Measurements from ENCODE around the gene R3HDM2. TPM values are rescaled to one million over a fixed set of nuclear protein-coding genes. Genes with fewer than 3 reads are reported as not detected.

The R3HDM2 gene
- total and polyA plus RNA-seq, 2 of the 13 experiments (the other 11 are each of a cell fraction or from before 2014, with no cell fraction given), result 11.1 to 23.5 TPM

GRCh38 chr12:57237932-57238853, 192.7 kb downstream of the R3HDM2 start (continued):
- TF ChIP-seq ZC3H13 (CRISPR knock-in tag; IDR thresholded peaks at IDR 0.05), result no peak
- TF ChIP-seq ZNF574 (CRISPR knock-in tag; IDR thresholded peaks at IDR 0.05), result no peak
- TF ChIP-seq ELF3 (CRISPR knock-in tag; IDR thresholded peaks at IDR 0.05), result no peak
- TF ChIP-seq DBP (CRISPR knock-in tag; IDR thresholded peaks at IDR 0.05; ENCODE audit: not compliant biosample characterization), result no peak
- TF ChIP-seq TCF7 (IDR thresholded peaks at IDR 0.05; ENCODE audit: low read depth), result no peak
- TF ChIP-seq PCBP1 (IDR thresholded peaks at IDR 0.05; ENCODE audit: borderline replicate concordance, low read depth, low read length), result 0 out of 2 replicates have a peak, but pooled peaks have one; percentile 34
- peak; percentile 87; the same call in 1 of the 2 replicates for TF ChIP-seq ZNF850 (CRISPR knock-in tag; conservative IDR thresholded peaks at IDR 0.05)
- peak; percentile 27; the same call in 1 of the 2 replicates for TF ChIP-seq ZNF670 (CRISPR knock-in tag; IDR thresholded peaks at IDR 0.05; ENCODE audit: borderline replicate concordance)
- TF ChIP-seq RARA (CRISPR knock-in tag; IDR thresholded peaks at IDR 0.05), result no peak
- TF ChIP-seq SOX13 (IDR thresholded peaks at IDR 0.05), result no peak
- no peak for TF ChIP-seq SOX13 (CRISPR knock-in tag; conservative IDR thresholded peaks at IDR 0.05 in 1 of 2, IDR thresholded peaks at IDR 0.05 in 1 of 2)
- TF ChIP-seq FOXJ3 (CRISPR knock-in tag; IDR thresholded peaks at IDR 0.05; ENCODE audit: borderline replicate concordance), result no peak
- 0 out of 2 replicates have a peak, but pooled peaks have one; percentile 5 for TF ChIP-seq MLX (CRISPR knock-in tag; IDR thresholded peaks at IDR 0.05)
- no peak for TF ChIP-seq FOXP4 (CRISPR knock-in tag; IDR thresholded peaks at IDR 0.05)
- no peak for TF ChIP-seq ZNF343 (CRISPR knock-in tag; IDR thresholded peaks at IDR 0.05)
- TF ChIP-seq HDAC1 (CRISPR knock-in tag; IDR thresholded peaks at IDR 0.05), result peak; percentile 41; the same call in 1 of the 2 replicates
- TF ChIP-seq HNRNPH1 (optimal IDR thresholded peaks at IDR 0.05; ENCODE audit: low read depth, low read length), result peak; percentile 20
- TF ChIP-seq ZSCAN29 (CRISPR knock-in tag; conservative IDR thresholded peaks at IDR 0.05), result 0 out of 2 replicates have a peak, but pooled peaks have one; percentile 7
- TF ChIP-seq GRHL1 (CRISPR knock-in tag; conservative IDR thresholded peaks at IDR 0.05), result no peak
- TF ChIP-seq ETV5 (CRISPR knock-in tag; IDR thresholded peaks at IDR 0.05; ENCODE audit: borderline replicate concordance), result peak; percentile 4; the same call in 1 of the 2 replicates
- no peak for TF ChIP-seq HOXA5 (CRISPR knock-in tag; IDR thresholded peaks at IDR 0.05)
